Stomach (tissue), 9 donors: ENCODE data around the gene OSBPL1A. TPM values are rescaled to one million over a fixed set of nuclear protein-coding genes. Genes with fewer than 3 reads are reported as not detected.

Experiments used
- DNase-seq, 2 donors: peaks; one replicate each; pipeline versions ENCODE4 v3.0.0 to v3.0.0-alpha.2; 2013 to 2019
- H3K27ac ChIP-seq, 5 donors: fragments of 200-600 bp in 4 of 5; sonication (generic) in 4 of 5; one replicate each; pipeline ENCODE4 v1.5.1; 2013 to 2019; ENCODE audit warnings: mild to moderate bottlenecking in 1 of 5, moderate library complexity in 1 of 5
- H3K27me3 ChIP-seq, 3 donors: fragments of 200-600 bp; sonication (generic); one replicate each; pipeline ENCODE4 v1.5.1; 2017 to 2019; ENCODE audit warnings: mixed run types in 1 of 3
- H3K36me3 ChIP-seq, 4 donors: fragments of 200-600 bp; sonication (generic); 1 replicate in 3 of 4; 2 replicates in 1 of 4; pipeline ENCODE4 v1.5.1; 2016 to 2019
- H3K4me1 ChIP-seq, 4 donors: fragments of 200-600 bp; sonication (generic); one replicate each; pipeline ENCODE4 v1.5.1; 2016 to 2019
- H3K4me3 ChIP-seq, 4 donors: fragments of 200-600 bp; sonication (generic) in 3 of 4; one replicate each; pipeline ENCODE4 v1.5.1; 2016 to 2019; ENCODE audit warnings: mild to moderate bottlenecking in 1 of 4
- H3K9me3 ChIP-seq, 4 donors: fragments of 200-600 bp; sonication (generic); one replicate each; pipeline ENCODE4 v1.5.1; 2016 to 2019
- EP300 ChIP-seq: sonication (generic); formaldehyde crosslinking; IDR thresholded peaks from one replicate; pipeline ENCODE4 v1.6.1; 2017; ENCODE audit warnings: antibody characterized with exemption
- POLR2A ChIP-seq, 4 donors: fragments of 450-650 bp; IDR thresholded peaks; one replicate each; pipeline ENCODE4 v1.6.1; 2016; ENCODE audit warnings: antibody characterized with exemption in 4 of 4, control low read depth in 2 of 4, mild to moderate bottlenecking in 1 of 4, moderate library complexity in 1 of 4
- POLR2AphosphoS5 ChIP-seq, 3 donors: sonication (generic); formaldehyde crosslinking; IDR thresholded peaks; one replicate each; pipeline ENCODE4 v1.6.1; 2016; ENCODE audit warnings: antibody characterized with exemption in 3 of 3
- WGBS, 5 donors: extraction: QIAGEN DNeasy Blood & Tissue Kit in 3 of 5; methylation state at CpG; one replicate each; pipeline versions ENCODE4 v1.1.5 to v1.1.7; 2013 to 2018; 5-methylcytosine and 5-hydroxymethylcytosine counted together
- intact Hi-C: fragments of 100-400 bp; cut with DNase I; formaldehyde crosslinking; loops from one replicate; pipeline ENCODE4 v1.15.1; 2023; ENCODE audit warnings: low total_unique reads
- polyA plus RNA-seq, 3 donors: library from polyadenylated mRNA; stranded (reverse); fragments of 200-250 nt; gene quantifications; one replicate each; pipeline ENCODE4 v1.2.3, GENCODE V29; 2013
- total RNA-seq, 5 donors: library from RNA; depleted of rRNA; stranded (reverse); fragments of >200 nt; gene quantifications; one replicate each; pipeline versions ENCODE4 v1.1.0 to v1.2.3, GENCODE V29; 2014 to 2016
- TF ChIP-seq, protein P1 (sequence below), 7 experiments: fragments of 450-650 bp in 4 of 7; fragments of 200-600 bp in 3 of 7; sonication (generic) in 3 of 7; IDR thresholded peaks; one replicate each; pipeline ENCODE4 v1.5.1; 2016 to 2019; ENCODE audit warnings: antibody characterized with exemption in 7 of 7, control low read depth in 2 of 7, mild to moderate bottlenecking in 1 of 7
- donor health status: healthy with polysubstance abuse.
- donor health status: Bipolar disorder and iron deficiency.
- donor health status: healthy.

Gene OSBPL1A
- total and polyA plus RNA-seq, 8 donors = 13.6 to 129 (median 38.8) TPM

DNA sequence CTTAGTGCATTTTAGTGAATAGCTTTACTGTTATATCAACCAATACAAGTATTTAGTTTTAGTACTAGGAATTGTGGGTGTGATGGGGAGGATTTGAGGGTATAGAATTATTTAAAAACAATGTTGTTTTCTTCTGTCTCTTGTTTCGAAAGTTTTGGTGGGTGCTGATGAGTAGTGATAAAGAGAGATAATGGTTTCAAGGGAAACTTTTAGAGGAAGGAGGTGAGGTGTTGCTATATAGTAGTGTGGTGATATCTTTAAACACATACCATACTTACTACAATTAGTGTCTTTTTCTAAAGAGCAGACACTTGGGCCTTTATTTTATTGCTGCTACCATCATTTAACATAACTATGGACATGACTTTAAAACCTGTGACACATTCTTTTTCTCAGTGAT lies 39.3 kb upstream of the OSBPL1A start:
- Histone ChIP-seq H3K36me3 (peaks cover 9 to 76% (median 63%) of the 10 kb centered on the region in 4 donors), H3K4me3 (no peak overlapping the region), H3K27ac (no peak overlapping the region), H3K4me1 (no peaks in the 10 kb centered on the region), H3K9me3 (no peaks in the 10 kb centered on the region), H3K27me3 (no peaks in the 10 kb centered on the region)
- DNase-seq = no peak
- WGBS, 5 donors = 88 to 94% (median 93%) methylated on average over 1 of the region's 1 CpG
- TF ChIP-seq EP300 (no peak), POLR2A (IDR thresholded peaks at IDR 0.05) (no peak), POLR2AphosphoS5 (IDR thresholded peaks at IDR 0.05) (no peak)
- TF ChIP-seq, protein P1, sequence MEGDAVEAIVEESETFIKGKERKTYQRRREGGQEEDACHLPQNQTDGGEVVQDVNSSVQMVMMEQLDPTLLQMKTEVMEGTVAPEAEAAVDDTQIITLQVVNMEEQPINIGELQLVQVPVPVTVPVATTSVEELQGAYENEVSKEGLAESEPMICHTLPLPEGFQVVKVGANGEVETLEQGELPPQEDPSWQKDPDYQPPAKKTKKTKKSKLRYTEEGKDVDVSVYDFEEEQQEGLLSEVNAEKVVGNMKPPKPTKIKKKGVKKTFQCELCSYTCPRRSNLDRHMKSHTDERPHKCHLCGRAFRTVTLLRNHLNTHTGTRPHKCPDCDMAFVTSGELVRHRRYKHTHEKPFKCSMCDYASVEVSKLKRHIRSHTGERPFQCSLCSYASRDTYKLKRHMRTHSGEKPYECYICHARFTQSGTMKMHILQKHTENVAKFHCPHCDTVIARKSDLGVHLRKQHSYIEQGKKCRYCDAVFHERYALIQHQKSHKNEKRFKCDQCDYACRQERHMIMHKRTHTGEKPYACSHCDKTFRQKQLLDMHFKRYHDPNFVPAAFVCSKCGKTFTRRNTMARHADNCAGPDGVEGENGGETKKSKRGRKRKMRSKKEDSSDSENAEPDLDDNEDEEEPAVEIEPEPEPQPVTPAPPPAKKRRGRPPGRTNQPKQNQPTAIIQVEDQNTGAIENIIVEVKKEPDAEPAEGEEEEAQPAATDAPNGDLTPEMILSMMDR (IDR thresholded peaks at IDR 0.05) = no peak
- intact Hi-C loops = no loop called here

DNA sequence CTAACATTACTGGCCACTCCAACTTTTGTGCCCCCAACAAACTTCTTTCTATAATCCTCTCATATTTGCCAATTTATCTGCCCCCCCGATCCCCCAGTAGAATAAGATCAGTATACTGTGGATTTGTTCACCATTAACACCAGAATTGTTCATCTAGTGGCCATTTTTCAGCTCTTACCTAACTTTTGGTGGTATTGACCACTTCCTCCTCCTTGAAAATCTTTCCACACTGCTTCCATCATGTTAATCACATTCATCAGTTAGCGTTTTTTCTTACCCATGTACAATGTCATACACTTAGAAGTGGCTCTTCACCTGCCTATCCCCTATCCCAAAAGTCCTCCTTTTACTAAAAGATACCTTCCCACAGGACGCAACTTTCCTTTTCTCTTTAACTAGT lies 35.0 kb upstream of the OSBPL1A start:
- intact Hi-C loops = no loop called here
- Histone ChIP-seq H3K9me3 (no peaks in the 10 kb centered on the region), H3K27ac (no peak overlapping the region), H3K4me1 (peaks cover 1 to 10% (median 6%) of the 10 kb centered on the region in 4 donors), H3K36me3 (peaks cover 0 to 52% (median 41%) of the 10 kb centered on the region in 4 donors), H3K27me3 (no peaks in the 10 kb centered on the region), H3K4me3 (no peak overlapping the region)
- TF ChIP-seq, protein P1 (IDR thresholded peaks at IDR 0.05) = no peak
- TF ChIP-seq POLR2A (IDR thresholded peaks at IDR 0.05) = no peak
- no peak for DNase-seq
- 92 to 97% (median 95%) methylated on average over 3 of the region's 3 CpGs for WGBS, 5 donors

DNA sequence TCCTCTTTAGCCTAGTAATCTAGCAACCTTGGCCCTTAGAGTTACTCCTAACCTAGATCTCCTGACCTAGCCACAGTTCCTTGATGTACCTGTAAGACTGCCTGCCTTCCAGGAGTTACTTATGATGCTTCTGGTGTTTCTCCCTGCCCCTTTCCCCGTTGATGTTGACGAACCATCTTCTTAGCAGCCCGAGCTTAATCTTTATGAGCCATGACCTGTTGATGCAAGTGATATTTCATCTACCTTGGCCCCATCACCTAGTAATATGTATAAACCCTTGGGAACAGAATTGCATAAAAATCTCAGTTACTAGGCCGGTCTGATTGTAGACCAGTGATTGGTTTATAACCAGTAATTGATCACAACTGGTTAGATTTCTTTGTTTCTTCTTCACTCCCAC lies 31.6 kb upstream of the OSBPL1A start:
- DNase-seq = no peak
- WGBS, 5 donors = 94 to 97% (median 95%) methylated on average over 4 of the region's 4 CpGs
- intact Hi-C loops = no loop called here
- H3K4me3 ChIP-seq = no peak overlapping the region
- H3K27me3 ChIP-seq = peaks cover 0 to 12% (median 0%) of the 10 kb centered on the region in 3 donors
- H3K4me1 ChIP-seq = peaks cover 6 to 18% (median 14%) of the 10 kb centered on the region in 4 donors
- peaks cover 0 to 5% (median 0%) of the 10 kb centered on the region in 4 donors for H3K9me3 ChIP-seq
- H3K27ac ChIP-seq = no peak overlapping the region
- H3K36me3 ChIP-seq = peaks cover 0 to 29% (median 21%) of the 10 kb centered on the region in 4 donors
- TF ChIP-seq, protein P1 (IDR thresholded peaks at IDR 0.05) = no peak
- no peak for TF ChIP-seq POLR2AphosphoS5 (IDR thresholded peaks at IDR 0.05)
- no peak for TF ChIP-seq EP300
- no peak for TF ChIP-seq POLR2A (IDR thresholded peaks at IDR 0.05)

DNA sequence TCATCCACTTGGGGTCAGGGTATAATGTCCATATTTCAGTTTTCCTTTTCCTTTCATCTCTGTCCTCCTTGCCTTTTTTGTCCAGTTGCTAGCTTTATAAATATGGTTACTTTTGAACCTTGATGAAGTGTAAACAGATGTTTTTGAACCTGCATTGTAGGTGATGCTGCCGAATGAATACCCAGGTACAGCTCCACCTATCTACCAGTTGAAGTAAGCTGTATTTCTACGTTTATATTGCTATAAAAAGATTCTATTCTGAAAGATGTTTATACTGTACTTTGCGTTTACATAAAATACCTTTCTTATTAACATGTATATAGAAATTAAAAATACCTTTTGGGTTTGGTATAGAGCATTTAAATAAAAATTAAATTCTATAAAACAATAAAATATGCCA lies 31.1 kb upstream of the OSBPL1A start:
- Histone ChIP-seq H3K9me3 (peaks cover 0 to 5% (median 0%) of the 10 kb centered on the region in 4 donors), H3K27ac (no peak overlapping the region), H3K4me1 (peaks cover 6 to 18% (median 14%) of the 10 kb centered on the region in 4 donors), H3K27me3 (peaks cover 0 to 17% (median 0%) of the 10 kb centered on the region in 3 donors), H3K36me3 (peaks cover 0 to 26% (median 19%) of the 10 kb centered on the region in 4 donors), H3K4me3 (no peak overlapping the region)
- 73 to 83% (median 80%) methylated on average over 3 of the region's 3 CpGs for WGBS, 5 donors
- no peak for TF ChIP-seq EP300
- no peak for TF ChIP-seq POLR2AphosphoS5 (IDR thresholded peaks at IDR 0.05)
- TF ChIP-seq POLR2A (IDR thresholded peaks at IDR 0.05) = no peak
- TF ChIP-seq, protein P1 (IDR thresholded peaks at IDR 0.05) = no peak
- DNase-seq = no peak
- intact Hi-C loops = no loop called here
